Measurements from ENCODE around the gene AGBL4. TPM values are rescaled to one million over a fixed set of nuclear protein-coding genes. Genes with fewer than 3 reads are reported as not detected.
A peak's percentile ranks its signal among the peaks of the same experiment; 100 is the strongest.

Gene AGBL4
- total and polyA plus RNA-seq, 7 experiments from 2014 or later = 0.27 TPM; not detected in 6

- Mint-ChIP-seq H3K36me3 (no peaks in the 10 kb centered on the region), H3K4me3 (no peak overlapping the region), H3K9me3 (peaks cover 0 to 1% (median 0%) of the 10 kb centered on the region in 11 donors), H3K4me1 (peaks cover 0 to 7% (median 0%) of the 10 kb centered on the region in 7 donors), H3K27me3 (peaks cover 5 to 18% (median 16%) of the 10 kb centered on the region in 5 donors), H3K27ac (no peak overlapping the region)
- Histone ChIP-seq H3K36me3 (ENCODE audit: control insufficient read depth in 2 of 3, insufficient read depth in 3 of 3, low read length in 3 of 3) (no peaks in the 10 kb centered on the region), H3K4me1 (ENCODE audit: control insufficient read depth in 2 of 2, insufficient read depth in 2 of 2, low read length in 2 of 2) (no peaks in the 10 kb centered on the region), H3K9me3 (ENCODE audit: control insufficient read depth in 2 of 3, low read length in 3 of 3) (no peaks in the 10 kb centered on the region), H3K27me3 (ENCODE audit: control insufficient read depth in 2 of 2, insufficient read depth in 2 of 2, low read length in 2 of 2) (no peaks in the 10 kb centered on the region), H3K4me3 (ENCODE audit: low read length) (no peak overlapping the region), H3K27ac (ENCODE audit: low read depth, low read length) (no peak overlapping the region)
- DNase-seq = no peak
- ChIA-PET POLR2A (no interaction called here), CTCF (interaction anchor here (1.1 to 1.4 kb wide), 2 partner anchors 16 to 585 kb away, joined by 3 read pairs; no protein-coding TSS in a partner anchor)
- no peak for ATAC-seq
- intact Hi-C loops (cut with micrococcal nuclease) = no loop called here
Observed at GRCh38 chr1:48695161-48695560, 1328.6 kb downstream of the AGBL4 start.

DNA sequence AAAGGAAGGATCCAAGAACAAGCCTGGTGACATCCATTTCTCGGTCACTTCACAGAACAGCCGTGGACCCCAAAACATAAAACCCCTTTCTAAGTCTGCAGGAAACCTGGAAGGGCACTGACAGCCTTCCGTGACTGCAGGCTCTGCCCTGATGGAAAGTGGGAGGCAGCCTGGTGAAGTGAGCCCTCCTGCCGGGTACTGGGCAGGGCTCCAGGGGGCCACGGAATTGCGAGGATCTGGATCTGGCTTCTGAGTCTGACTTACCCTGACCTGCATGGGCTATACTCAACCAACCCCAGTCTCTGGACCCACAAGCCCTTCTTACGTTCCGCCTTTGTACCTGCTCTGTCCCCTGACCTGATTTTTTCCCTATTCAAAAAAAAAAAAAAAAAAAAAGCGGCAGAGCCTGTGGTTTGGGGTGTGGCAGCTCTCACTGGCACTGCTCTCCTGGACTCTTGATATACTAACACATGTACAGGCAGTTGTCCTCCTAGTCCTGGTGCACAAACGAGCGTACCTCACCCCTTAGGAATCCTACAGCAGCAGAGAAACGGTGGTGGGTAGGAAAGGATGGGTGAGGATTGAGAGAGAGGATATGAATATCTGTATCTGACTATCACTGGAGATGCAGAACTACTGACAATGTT, 1330.0 kb downstream of the AGBL4 start:
- no peak overlapping the region for H3K27ac Mint-ChIP-seq
- CTCF ChIA-PET = interaction anchor here (0.6 to 1.4 kb wide), 2 partner anchors 14 to 583 kb away, joined by 3 read pairs; no protein-coding TSS in a partner anchor
- H3K9me3 ChIP-seq (ENCODE audit: control insufficient read depth in 2 of 3, low read length in 3 of 3) = no peaks in the 10 kb centered on the region
- H3K4me3 Mint-ChIP-seq = no peak overlapping the region
- H3K27me3 Mint-ChIP-seq = peaks cover 0 to 9% (median 9%) of the 10 kb centered on the region in 5 donors
- no peaks in the 10 kb centered on the region for H3K4me1 ChIP-seq (ENCODE audit: control insufficient read depth in 2 of 2, insufficient read depth in 2 of 2, low read length in 2 of 2)
- no peak overlapping the region for H3K4me3 ChIP-seq (ENCODE audit: low read length)
- ATAC-seq (no peak), DNase-seq (no peak)
- peaks cover 0 to 1% (median 0%) of the 10 kb centered on the region in 11 donors for H3K9me3 Mint-ChIP-seq
- H3K27me3 ChIP-seq (ENCODE audit: control insufficient read depth in 2 of 2, insufficient read depth in 2 of 2, low read length in 2 of 2) = no peaks in the 10 kb centered on the region
- intact Hi-C loops (cut with micrococcal nuclease) = no loop called here
- no peaks in the 10 kb centered on the region for H3K36me3 Mint-ChIP-seq
- POLR2A ChIA-PET = no interaction called here
- no peak overlapping the region for H3K27ac ChIP-seq (ENCODE audit: low read depth, low read length)
- H3K4me1 Mint-ChIP-seq = peaks cover 0 to 7% (median 0%) of the 10 kb centered on the region in 7 donors
- H3K36me3 ChIP-seq (ENCODE audit: control insufficient read depth in 2 of 3, insufficient read depth in 3 of 3, low read length in 3 of 3) = no peaks in the 10 kb centered on the region

DNA sequence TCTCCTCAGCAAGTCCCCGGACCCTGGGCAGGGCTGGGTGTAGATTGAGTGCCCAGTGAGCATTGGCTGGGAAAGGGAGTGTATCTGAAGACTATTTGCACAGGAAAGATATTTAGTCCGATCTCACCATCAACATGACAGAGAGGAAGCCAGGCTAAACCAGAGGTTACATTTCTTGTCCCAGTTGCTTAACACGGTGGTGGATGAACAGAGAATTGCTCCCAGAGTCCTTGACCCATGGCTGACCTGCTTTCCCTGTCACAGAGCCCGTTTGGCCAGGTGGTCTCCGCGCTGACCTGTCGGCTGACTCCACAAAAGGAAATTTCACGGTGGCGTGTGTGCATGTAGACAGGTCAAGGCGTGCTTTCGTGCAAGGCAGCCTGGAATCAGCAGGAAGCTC, 1330.6 kb downstream of the AGBL4 start:
- Histone ChIP-seq H3K27ac (ENCODE audit: low read depth, low read length) (no peak overlapping the region), H3K4me3 (ENCODE audit: low read length) (no peak overlapping the region), H3K4me1 (ENCODE audit: control insufficient read depth in 2 of 2, insufficient read depth in 2 of 2, low read length in 2 of 2) (no peaks in the 10 kb centered on the region), H3K27me3 (ENCODE audit: control insufficient read depth in 2 of 2, insufficient read depth in 2 of 2, low read length in 2 of 2) (no peaks in the 10 kb centered on the region), H3K9me3 (ENCODE audit: control insufficient read depth in 2 of 3, low read length in 3 of 3) (no peaks in the 10 kb centered on the region), H3K36me3 (ENCODE audit: control insufficient read depth in 2 of 3, insufficient read depth in 3 of 3, low read length in 3 of 3) (no peaks in the 10 kb centered on the region)
- H3K4me3 Mint-ChIP-seq = no peak overlapping the region
- POLR2A ChIA-PET = no interaction called here
- CTCF ChIA-PET = no interaction called here
- no peak overlapping the region for H3K27ac Mint-ChIP-seq
- H3K36me3 Mint-ChIP-seq = no peaks in the 10 kb centered on the region
- peaks cover 0 to 1% (median 0%) of the 10 kb centered on the region in 11 donors for H3K9me3 Mint-ChIP-seq
- peaks cover 0 to 9% (median 4%) of the 10 kb centered on the region in 5 donors for H3K27me3 Mint-ChIP-seq
- DNase-seq (no peak), ATAC-seq (no peak)
- H3K4me1 Mint-ChIP-seq = peaks cover 0 to 8% (median 0%) of the 10 kb centered on the region in 7 donors
- intact Hi-C loops (cut with micrococcal nuclease) = no loop called here

GRCh38 chr1:48692235-48692634, 1331.5 kb downstream of the AGBL4 start:
- H3K27me3 ChIP-seq (ENCODE audit: control insufficient read depth in 2 of 2, insufficient read depth in 2 of 2, low read length in 2 of 2) = no peaks in the 10 kb centered on the region
- peaks cover 0 to 8% (median 0%) of the 10 kb centered on the region in 7 donors for H3K4me1 Mint-ChIP-seq
- no peak overlapping the region for H3K27ac ChIP-seq (ENCODE audit: low read depth, low read length)
- intact Hi-C loops (cut with micrococcal nuclease) = no loop called here
- no peaks in the 10 kb centered on the region for H3K9me3 ChIP-seq (ENCODE audit: control insufficient read depth in 2 of 3, low read length in 3 of 3)
- H3K4me3 Mint-ChIP-seq = no peak overlapping the region
- H3K27ac Mint-ChIP-seq = peak overlapping the region in 1 of 9 donors; percentile 27
- ChIA-PET POLR2A (no interaction called here), CTCF (no interaction called here)
- peaks cover 0 to 1% (median 0%) of the 10 kb centered on the region in 11 donors for H3K9me3 Mint-ChIP-seq
- ATAC-seq (no peak), DNase-seq (no peak)
- H3K36me3 ChIP-seq (ENCODE audit: control insufficient read depth in 2 of 3, insufficient read depth in 3 of 3, low read length in 3 of 3) = no peaks in the 10 kb centered on the region
- H3K36me3 Mint-ChIP-seq = no peaks in the 10 kb centered on the region
- no peaks in the 10 kb centered on the region for H3K4me1 ChIP-seq (ENCODE audit: control insufficient read depth in 2 of 2, insufficient read depth in 2 of 2, low read length in 2 of 2)
- no peak overlapping the region for H3K4me3 ChIP-seq (ENCODE audit: low read length)
- peaks cover 0 to 9% (median 0%) of the 10 kb centered on the region in 5 donors for H3K27me3 Mint-ChIP-seq

DNA sequence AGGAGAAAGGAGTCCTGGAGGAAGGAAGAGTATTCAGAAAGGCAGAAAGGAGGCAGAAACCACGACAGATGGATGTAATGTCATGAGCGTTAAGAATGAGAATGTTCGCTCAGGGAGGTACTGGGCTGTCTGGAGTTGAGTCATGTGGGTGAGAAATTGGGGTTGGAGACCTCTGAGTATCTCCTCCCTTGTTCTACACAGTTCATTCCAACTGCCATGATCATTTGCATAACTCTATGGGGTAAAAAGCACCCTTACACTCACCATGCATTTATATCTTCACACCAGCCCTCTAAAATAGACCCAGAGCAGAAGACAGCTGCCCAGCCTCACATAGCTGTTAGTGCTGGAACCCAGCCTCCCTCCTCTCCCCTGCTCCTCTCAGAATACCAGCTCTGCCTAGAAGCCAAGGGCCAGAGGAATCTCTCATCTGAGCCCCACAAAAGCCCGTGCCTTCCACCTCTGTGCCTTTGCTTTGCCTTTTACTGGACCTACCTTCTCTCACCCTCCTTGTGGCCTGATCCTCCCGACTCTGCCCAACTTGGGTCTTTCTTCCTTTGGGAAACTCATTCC, 1332.2 kb downstream of the AGBL4 start:
- Mint-ChIP-seq H3K9me3 (peaks cover 0 to 1% (median 0%) of the 10 kb centered on the region in 11 donors), H3K4me3 (no peak overlapping the region), H3K27me3 (peaks cover 0 to 9% (median 0%) of the 10 kb centered on the region in 5 donors), H3K27ac (no peak overlapping the region), H3K36me3 (no peaks in the 10 kb centered on the region), H3K4me1 (peaks cover 0 to 5% (median 0%) of the 10 kb centered on the region in 7 donors)
- ChIA-PET POLR2A (no interaction called here), CTCF (no interaction called here)
- intact Hi-C loops (cut with micrococcal nuclease) = no loop called here
- no peak overlapping the region for H3K27ac ChIP-seq (ENCODE audit: low read depth, low read length)
- no peaks in the 10 kb centered on the region for H3K36me3 ChIP-seq (ENCODE audit: control insufficient read depth in 2 of 3, insufficient read depth in 3 of 3, low read length in 3 of 3)
- H3K4me3 ChIP-seq (ENCODE audit: low read length) = no peak overlapping the region
- no peak for ATAC-seq
- no peaks in the 10 kb centered on the region for H3K27me3 ChIP-seq (ENCODE audit: control insufficient read depth in 2 of 2, insufficient read depth in 2 of 2, low read length in 2 of 2)
- no peaks in the 10 kb centered on the region for H3K9me3 ChIP-seq (ENCODE audit: control insufficient read depth in 2 of 3, low read length in 3 of 3)
- no peak for DNase-seq
- H3K4me1 ChIP-seq (ENCODE audit: control insufficient read depth in 2 of 2, insufficient read depth in 2 of 2, low read length in 2 of 2) = no peaks in the 10 kb centered on the region

- ChIA-PET POLR2A (no interaction called here), CTCF (no interaction called here)
Observed at GRCh38 chr1:48688102-48688760, 1335.5 kb downstream of the AGBL4 start.

More at GRCh38 chr1:48688102-48688760, 1335.5 kb downstream of the AGBL4 start:
- DNase-seq = no peak
- Histone ChIP-seq H3K9me3 (ENCODE audit: control insufficient read depth in 2 of 3, low read length in 3 of 3) (no peaks in the 10 kb centered on the region), H3K27ac (ENCODE audit: low read depth, low read length) (no peak overlapping the region), H3K36me3 (ENCODE audit: control insufficient read depth in 2 of 3, insufficient read depth in 3 of 3, low read length in 3 of 3) (no peaks in the 10 kb centered on the region), H3K4me3 (ENCODE audit: low read length) (no peak overlapping the region), H3K27me3 (ENCODE audit: control insufficient read depth in 2 of 2, insufficient read depth in 2 of 2, low read length in 2 of 2) (no peaks in the 10 kb centered on the region), H3K4me1 (ENCODE audit: control insufficient read depth in 2 of 2, insufficient read depth in 2 of 2, low read length in 2 of 2) (no peaks in the 10 kb centered on the region)
- Mint-ChIP-seq H3K27ac (no peak overlapping the region), H3K4me1 (peaks cover 0 to 3% (median 0%) of the 10 kb centered on the region in 7 donors), H3K27me3 (peaks cover 0 to 4% (median 0%) of the 10 kb centered on the region in 5 donors), H3K4me3 (no peak overlapping the region), H3K36me3 (no peaks in the 10 kb centered on the region), H3K9me3 (no peaks in the 10 kb centered on the region)
- intact Hi-C loops (cut with micrococcal nuclease) = no loop called here
- no peak for ATAC-seq

Data from naive thymus-derived CD4-positive, alpha-beta T cell (primary cell).